WTC11 (cell line): ENCODE data around the gene GIMAP8. TPM values are rescaled to one million over a fixed set of nuclear protein-coding genes. Genes with fewer than 3 reads are reported as not detected.

Experiments
- ATAC-seq: fragments of 200-7000 bp; cut with Tn5 transposase; 2 replicates; pipeline ENCODE4 v1.10.0; 2021; ENCODE audit warnings: mild to moderate bottlenecking, moderate library complexity
- CTCF ChIA-PET: fragments of 300-600 bp; sonication (Branson Sonifier 250); formaldehyde crosslinking; loops from one replicate; lab custom pipeline; 2021; ENCODE audit warnings: antibody characterized with exemption; lab: Charles Lee
- POLR2A ChIA-PET: fragments of 350-600 bp; sonication (Branson Sonifier 250); formaldehyde crosslinking; loops from one replicate; lab custom pipeline; 2021; ENCODE audit warnings: antibody characterized with exemption; lab: Charles Lee
- DNase-seq: peaks from one replicate; pipeline ENCODE4 v3.0.0; 2021; ENCODE audit warnings: low spot score
- H3K27ac Mint-ChIP-seq: 2 replicates; pipeline ENCODE4 v1.8.0; 2021; ENCODE audit warnings: mixed read lengths
- H3K27me3 Mint-ChIP-seq: 2 replicates; pipeline ENCODE4 v1.8.0; 2021; ENCODE audit warnings: low read depth, mild to moderate bottlenecking, moderate library complexity, mixed read lengths
- H3K36me3 Mint-ChIP-seq: 2 replicates; pipeline ENCODE4 v1.8.0; 2021; ENCODE audit warnings: mixed read lengths
- H3K4me1 Mint-ChIP-seq: 2 replicates; pipeline ENCODE4 v1.8.0; 2022; ENCODE audit warnings: mixed read lengths
- H3K4me3 Mint-ChIP-seq: 2 replicates; pipeline ENCODE4 v1.8.0; 2021; ENCODE audit warnings: mild to moderate bottlenecking, moderate library complexity, mixed read lengths
- H3K9me3 Mint-ChIP-seq: 2 replicates; pipeline ENCODE4 v1.8.0; 2021; ENCODE audit warnings: mixed read lengths
- ELF4 ChIP-seq: sonication (generic); formaldehyde crosslinking; IDR thresholded peaks from 2 replicates; pipeline ENCODE4 v1.8.1; 2022; ENCODE audit warnings: low read depth, mild to moderate bottlenecking, moderate library complexity, missing genetic modification reagents
- FOXK1 ChIP-seq: sonication (generic); formaldehyde crosslinking; IDR thresholded peaks from 2 replicates; pipeline ENCODE4 v1.8.0; 2022; ENCODE audit warnings: mild to moderate bottlenecking, moderate library complexity, missing genetic modification reagents
- HMGA2 ChIP-seq: fragments of 250-450 bp; sonication (Bioruptor Pico); IDR thresholded peaks from 2 replicates; pipeline ENCODE4 v1.4.0; 2021; ENCODE audit warnings: mild to moderate bottlenecking, moderate library complexity
- KAT7 ChIP-seq: sonication (generic); formaldehyde crosslinking; IDR thresholded peaks from 2 replicates; pipeline ENCODE4 v1.8.1; 2023; ENCODE audit warnings: missing genetic modification reagents, mild to moderate bottlenecking, borderline replicate concordance
- MYBL2 ChIP-seq: sonication (generic); formaldehyde crosslinking; IDR thresholded peaks from 2 replicates; pipeline ENCODE4 v1.8.1; 2023; ENCODE audit warnings: mild to moderate bottlenecking, moderate library complexity, missing genetic modification reagents
- PREB ChIP-seq: sonication (generic); formaldehyde crosslinking; IDR thresholded peaks from 2 replicates; pipeline ENCODE4 v1.8.1; 2022; ENCODE audit warnings: mild to moderate bottlenecking, missing genetic modification reagents, moderate library complexity, borderline replicate concordance
- PRRX2 ChIP-seq: fragments of 250-450 bp; sonication (Bioruptor Pico); IDR thresholded peaks from 2 replicates; pipeline ENCODE4 v1.8.0; 2021; ENCODE audit warnings: mild to moderate bottlenecking
- SP1 ChIP-seq: sonication (generic); formaldehyde crosslinking; conservative IDR thresholded peaks from 2 replicates; pipeline ENCODE4 v1.8.1; 2022; ENCODE audit warnings: missing genetic modification reagents
- TP53 ChIP-seq: sonication (generic); formaldehyde crosslinking; IDR thresholded peaks from 2 replicates; pipeline ENCODE4 v1.8.1; 2023; ENCODE audit warnings: mild to moderate bottlenecking, missing genetic modification reagents
- USF2 ChIP-seq: sonication (generic); formaldehyde crosslinking; IDR thresholded peaks from 2 replicates; pipeline ENCODE4 v1.8.1; 2023; ENCODE audit warnings: mild to moderate bottlenecking, missing genetic modification reagents, moderate library complexity
- ZBTB21 ChIP-seq: sonication (generic); formaldehyde crosslinking; IDR thresholded peaks from 2 replicates; pipeline ENCODE4 v1.8.1; 2023; ENCODE audit warnings: mild to moderate bottlenecking, missing genetic modification reagents, borderline replicate concordance
- ZNF263 ChIP-seq: sonication (generic); formaldehyde crosslinking; IDR thresholded peaks from 2 replicates; pipeline ENCODE4 v1.8.1; 2022; ENCODE audit warnings: low read depth, mild to moderate bottlenecking, moderate library complexity, missing genetic modification reagents
- ZNF416 ChIP-seq: fragments of 250-450 bp; sonication (Bioruptor Pico); IDR thresholded peaks from 2 replicates; pipeline ENCODE4 v1.9.0; 2021; ENCODE audit warnings: mild to moderate bottlenecking, inconsistent platforms
- total RNA-seq: library from RNA; stranded (reverse); gene quantifications from 3 replicates; pipeline ENCODE4 v1.2.3, GENCODE V29; 2021
- TF ChIP-seq, protein P1 (sequence below): fragments of 250-450 bp; sonication (Bioruptor Pico); IDR thresholded peaks from 2 replicates; pipeline ENCODE4 v2.1.2; 2022; ENCODE audit warnings: mild to moderate bottlenecking, moderate library complexity
- TF ChIP-seq, protein P2 (sequence below): sonication (generic); formaldehyde crosslinking; IDR thresholded peaks from 2 replicates; pipeline ENCODE4 v1.8.0; 2023; ENCODE audit warnings: missing genetic modification reagents
- TF ChIP-seq, protein P3 (sequence below): sonication (generic); formaldehyde crosslinking; IDR thresholded peaks from 2 replicates; pipeline ENCODE4 v1.8.1; 2022; ENCODE audit warnings: missing genetic modification reagents, borderline replicate concordance
- TF ChIP-seq, protein P4 (sequence below): sonication (generic); formaldehyde crosslinking; IDR thresholded peaks from 2 replicates; pipeline ENCODE4 v1.8.0; 2023; ENCODE audit warnings: mild to moderate bottlenecking, missing genetic modification reagents
- TF ChIP-seq, protein P5 (sequence below): sonication (generic); formaldehyde crosslinking; IDR thresholded peaks from 2 replicates; pipeline ENCODE4 v1.8.0; 2022; ENCODE audit warnings: mild to moderate bottlenecking, missing genetic modification reagents
- TF ChIP-seq, protein P6 (sequence below): sonication (generic); formaldehyde crosslinking; IDR thresholded peaks from 2 replicates; pipeline ENCODE4 v1.8.1; 2022; ENCODE audit warnings: low read depth, missing genetic modification reagents, borderline replicate concordance
- TF ChIP-seq, protein P7 (sequence below): sonication (generic); formaldehyde crosslinking; IDR thresholded peaks from 2 replicates; pipeline ENCODE4 v1.8.0; 2022; ENCODE audit warnings: mild to moderate bottlenecking, missing genetic modification reagents

The GIMAP8 gene
- total RNA-seq, 1 experiment from 2014 or later = 0.09 TPM

DNA sequence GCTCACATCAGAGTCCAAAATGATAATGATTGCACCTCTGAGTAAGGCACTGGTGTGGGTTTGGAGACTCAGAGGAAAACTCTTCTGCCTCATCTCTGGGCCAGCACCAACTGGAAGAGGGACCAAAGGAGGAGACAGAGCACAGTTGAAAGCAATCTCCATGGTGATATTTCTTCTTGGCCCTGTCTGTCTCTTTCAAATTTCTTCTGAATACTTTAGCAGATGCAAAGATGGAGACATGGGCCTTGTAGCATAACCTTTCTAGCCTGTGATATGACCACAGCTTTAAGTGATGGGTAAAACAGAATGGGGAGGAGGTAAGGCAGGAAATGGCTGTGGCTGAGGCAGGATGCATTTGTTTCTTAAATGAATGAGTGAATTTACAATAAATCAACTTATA, 52.1 kb downstream of the GIMAP8 start:
- TF ChIP-seq, protein P1, sequence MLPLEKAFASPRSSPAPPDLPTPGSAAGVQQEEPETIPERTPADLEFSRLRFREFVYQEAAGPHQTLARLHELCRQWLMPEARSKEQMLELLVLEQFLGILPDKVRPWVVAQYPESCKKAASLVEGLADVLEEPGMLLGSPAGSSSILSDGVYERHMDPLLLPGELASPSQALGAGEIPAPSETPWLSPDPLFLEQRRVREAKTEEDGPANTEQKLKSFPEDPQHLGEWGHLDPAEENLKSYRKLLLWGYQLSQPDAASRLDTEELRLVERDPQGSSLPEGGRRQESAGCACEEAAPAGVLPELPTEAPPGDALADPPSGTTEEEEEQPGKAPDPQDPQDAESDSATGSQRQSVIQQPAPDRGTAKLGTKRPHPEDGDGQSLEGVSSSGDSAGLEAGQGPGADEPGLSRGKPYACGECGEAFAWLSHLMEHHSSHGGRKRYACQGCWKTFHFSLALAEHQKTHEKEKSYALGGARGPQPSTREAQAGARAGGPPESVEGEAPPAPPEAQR (CRISPR knock-in tag) = no peak
- no peak for TF ChIP-seq ELF4 (CRISPR knock-in tag)
- no peak for TF ChIP-seq KAT7 (CRISPR knock-in tag)
- TF ChIP-seq, protein P2, sequence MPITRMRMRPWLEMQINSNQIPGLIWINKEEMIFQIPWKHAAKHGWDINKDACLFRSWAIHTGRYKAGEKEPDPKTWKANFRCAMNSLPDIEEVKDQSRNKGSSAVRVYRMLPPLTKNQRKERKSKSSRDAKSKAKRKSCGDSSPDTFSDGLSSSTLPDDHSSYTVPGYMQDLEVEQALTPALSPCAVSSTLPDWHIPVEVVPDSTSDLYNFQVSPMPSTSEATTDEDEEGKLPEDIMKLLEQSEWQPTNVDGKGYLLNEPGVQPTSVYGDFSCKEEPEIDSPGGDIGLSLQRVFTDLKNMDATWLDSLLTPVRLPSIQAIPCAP = no peak
- TF ChIP-seq, protein P3, sequence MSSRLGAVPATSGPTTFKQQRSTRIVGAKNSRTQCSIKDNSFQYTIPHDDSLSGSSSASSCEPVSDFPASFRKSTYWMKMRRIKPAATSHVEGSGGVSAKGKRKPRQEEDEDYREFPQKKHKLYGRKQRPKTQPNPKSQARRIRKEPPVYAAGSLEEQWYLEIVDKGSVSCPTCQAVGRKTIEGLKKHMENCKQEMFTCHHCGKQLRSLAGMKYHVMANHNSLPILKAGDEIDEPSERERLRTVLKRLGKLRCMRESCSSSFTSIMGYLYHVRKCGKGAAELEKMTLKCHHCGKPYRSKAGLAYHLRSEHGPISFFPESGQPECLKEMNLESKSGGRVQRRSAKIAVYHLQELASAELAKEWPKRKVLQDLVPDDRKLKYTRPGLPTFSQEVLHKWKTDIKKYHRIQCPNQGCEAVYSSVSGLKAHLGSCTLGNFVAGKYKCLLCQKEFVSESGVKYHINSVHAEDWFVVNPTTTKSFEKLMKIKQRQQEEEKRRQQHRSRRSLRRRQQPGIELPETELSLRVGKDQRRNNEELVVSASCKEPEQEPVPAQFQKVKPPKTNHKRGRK = no peak
- TF ChIP-seq MYBL2 (CRISPR knock-in tag) = no peak
- no peak for TF ChIP-seq ZBTB21 (CRISPR knock-in tag)
- Mint-ChIP-seq H3K4me3 (no peak overlapping the region), H3K4me1 (no peaks in the 10 kb centered on the region), H3K9me3 (peaks cover 24% of the 10 kb centered on the region), H3K27me3 (peaks cover 35% of the 10 kb centered on the region), H3K36me3 (no peaks in the 10 kb centered on the region), H3K27ac (no peak overlapping the region)
- ChIA-PET CTCF (no interaction called here), POLR2A (no interaction called here)
- DNase-seq (no peak), ATAC-seq (no peak)

DNA sequence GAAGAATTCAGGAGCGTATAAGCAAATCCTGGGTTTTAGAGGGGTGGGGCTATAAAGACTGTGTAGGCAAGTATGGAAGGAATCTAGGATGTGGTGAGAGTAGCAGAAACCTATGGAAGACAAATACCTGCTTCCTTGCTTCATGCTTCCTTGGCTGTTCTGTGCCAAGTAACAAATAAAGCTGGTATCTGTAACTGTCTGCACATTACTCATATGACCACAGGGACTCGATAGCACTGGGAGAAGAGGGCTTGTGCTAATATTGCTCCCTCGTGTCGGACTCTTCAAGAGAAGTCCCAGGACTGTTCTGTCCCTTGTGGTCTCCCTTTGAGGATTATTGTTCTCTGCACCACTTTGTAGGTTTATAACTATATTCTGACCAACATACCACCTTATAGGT, 52.7 kb downstream of the GIMAP8 start:
- Mint-ChIP-seq H3K27ac (no peak overlapping the region), H3K36me3 (no peaks in the 10 kb centered on the region), H3K27me3 (peaks cover 29% of the 10 kb centered on the region), H3K4me1 (no peaks in the 10 kb centered on the region), H3K9me3 (peaks cover 22% of the 10 kb centered on the region), H3K4me3 (no peak overlapping the region)
- ATAC-seq = no peak
- TF ChIP-seq USF2 (CRISPR knock-in tag) (no peak), ZNF416 (no peak), FOXK1 (CRISPR knock-in tag) (no peak)
- TF ChIP-seq, protein P4, sequence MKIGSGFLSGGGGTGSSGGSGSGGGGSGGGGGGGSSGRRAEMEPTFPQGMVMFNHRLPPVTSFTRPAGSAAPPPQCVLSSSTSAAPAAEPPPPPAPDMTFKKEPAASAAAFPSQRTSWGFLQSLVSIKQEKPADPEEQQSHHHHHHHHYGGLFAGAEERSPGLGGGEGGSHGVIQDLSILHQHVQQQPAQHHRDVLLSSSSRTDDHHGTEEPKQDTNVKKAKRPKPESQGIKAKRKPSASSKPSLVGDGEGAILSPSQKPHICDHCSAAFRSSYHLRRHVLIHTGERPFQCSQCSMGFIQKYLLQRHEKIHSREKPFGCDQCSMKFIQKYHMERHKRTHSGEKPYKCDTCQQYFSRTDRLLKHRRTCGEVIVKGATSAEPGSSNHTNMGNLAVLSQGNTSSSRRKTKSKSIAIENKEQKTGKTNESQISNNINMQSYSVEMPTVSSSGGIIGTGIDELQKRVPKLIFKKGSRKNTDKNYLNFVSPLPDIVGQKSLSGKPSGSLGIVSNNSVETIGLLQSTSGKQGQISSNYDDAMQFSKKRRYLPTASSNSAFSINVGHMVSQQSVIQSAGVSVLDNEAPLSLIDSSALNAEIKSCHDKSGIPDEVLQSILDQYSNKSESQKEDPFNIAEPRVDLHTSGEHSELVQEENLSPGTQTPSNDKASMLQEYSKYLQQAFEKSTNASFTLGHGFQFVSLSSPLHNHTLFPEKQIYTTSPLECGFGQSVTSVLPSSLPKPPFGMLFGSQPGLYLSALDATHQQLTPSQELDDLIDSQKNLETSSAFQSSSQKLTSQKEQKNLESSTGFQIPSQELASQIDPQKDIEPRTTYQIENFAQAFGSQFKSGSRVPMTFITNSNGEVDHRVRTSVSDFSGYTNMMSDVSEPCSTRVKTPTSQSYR = no peak
- TF ChIP-seq, protein P5, sequence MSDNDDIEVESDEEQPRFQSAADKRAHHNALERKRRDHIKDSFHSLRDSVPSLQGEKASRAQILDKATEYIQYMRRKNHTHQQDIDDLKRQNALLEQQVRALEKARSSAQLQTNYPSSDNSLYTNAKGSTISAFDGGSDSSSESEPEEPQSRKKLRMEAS (CRISPR knock-in tag) = no peak
- CTCF ChIA-PET = no interaction called here
- POLR2A ChIA-PET = no interaction called here
- DNase-seq = no peak

GRCh38 chr7:150503581-150503980, 53.2 kb downstream of the GIMAP8 start:
- POLR2A ChIA-PET = no interaction called here
- Mint-ChIP-seq H3K9me3 (peaks cover 21% of the 10 kb centered on the region), H3K27me3 (peaks cover 27% of the 10 kb centered on the region), H3K4me3 (no peak overlapping the region), H3K4me1 (no peaks in the 10 kb centered on the region), H3K36me3 (no peaks in the 10 kb centered on the region), H3K27ac (no peak overlapping the region)
- CTCF ChIA-PET = no interaction called here
- ATAC-seq (no peak), DNase-seq (no peak)
- TF ChIP-seq, protein P6, sequence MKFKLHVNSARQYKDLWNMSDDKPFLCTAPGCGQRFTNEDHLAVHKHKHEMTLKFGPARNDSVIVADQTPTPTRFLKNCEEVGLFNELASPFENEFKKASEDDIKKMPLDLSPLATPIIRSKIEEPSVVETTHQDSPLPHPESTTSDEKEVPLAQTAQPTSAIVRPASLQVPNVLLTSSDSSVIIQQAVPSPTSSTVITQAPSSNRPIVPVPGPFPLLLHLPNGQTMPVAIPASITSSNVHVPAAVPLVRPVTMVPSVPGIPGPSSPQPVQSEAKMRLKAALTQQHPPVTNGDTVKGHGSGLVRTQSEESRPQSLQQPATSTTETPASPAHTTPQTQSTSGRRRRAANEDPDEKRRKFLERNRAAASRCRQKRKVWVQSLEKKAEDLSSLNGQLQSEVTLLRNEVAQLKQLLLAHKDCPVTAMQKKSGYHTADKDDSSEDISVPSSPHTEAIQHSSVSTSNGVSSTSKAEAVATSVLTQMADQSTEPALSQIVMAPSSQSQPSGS (CRISPR knock-in tag) = no peak
- no peak for TF ChIP-seq SP1
- no peak for TF ChIP-seq HMGA2
- TF ChIP-seq ELF4 (CRISPR knock-in tag) = no peak
- no peak for TF ChIP-seq TP53
- no peak for TF ChIP-seq ZNF263 (CRISPR knock-in tag)
- no peak for TF ChIP-seq MYBL2 (CRISPR knock-in tag)
- TF ChIP-seq PREB (CRISPR knock-in tag) = no peak
- TF ChIP-seq, protein P7, sequence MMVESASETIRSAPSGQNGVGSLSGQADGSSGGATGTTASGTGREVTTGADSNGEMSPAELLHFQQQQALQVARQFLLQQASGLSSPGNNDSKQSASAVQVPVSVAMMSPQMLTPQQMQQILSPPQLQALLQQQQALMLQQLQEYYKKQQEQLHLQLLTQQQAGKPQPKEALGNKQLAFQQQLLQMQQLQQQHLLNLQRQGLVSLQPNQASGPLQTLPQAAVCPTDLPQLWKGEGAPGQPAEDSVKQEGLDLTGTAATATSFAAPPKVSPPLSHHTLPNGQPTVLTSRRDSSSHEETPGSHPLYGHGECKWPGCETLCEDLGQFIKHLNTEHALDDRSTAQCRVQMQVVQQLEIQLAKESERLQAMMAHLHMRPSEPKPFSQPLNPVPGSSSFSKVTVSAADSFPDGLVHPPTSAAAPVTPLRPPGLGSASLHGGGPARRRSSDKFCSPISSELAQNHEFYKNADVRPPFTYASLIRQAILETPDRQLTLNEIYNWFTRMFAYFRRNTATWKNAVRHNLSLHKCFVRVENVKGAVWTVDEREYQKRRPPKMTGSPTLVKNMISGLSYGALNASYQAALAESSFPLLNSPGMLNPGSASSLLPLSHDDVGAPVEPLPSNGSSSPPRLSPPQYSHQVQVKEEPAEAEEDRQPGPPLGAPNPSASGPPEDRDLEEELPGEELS (CRISPR knock-in tag) = no peak
- TF ChIP-seq PRRX2 (CRISPR knock-in tag) = no peak
